ENCODE measurements around the gene GALR2.

GALR2 gene

DNA sequence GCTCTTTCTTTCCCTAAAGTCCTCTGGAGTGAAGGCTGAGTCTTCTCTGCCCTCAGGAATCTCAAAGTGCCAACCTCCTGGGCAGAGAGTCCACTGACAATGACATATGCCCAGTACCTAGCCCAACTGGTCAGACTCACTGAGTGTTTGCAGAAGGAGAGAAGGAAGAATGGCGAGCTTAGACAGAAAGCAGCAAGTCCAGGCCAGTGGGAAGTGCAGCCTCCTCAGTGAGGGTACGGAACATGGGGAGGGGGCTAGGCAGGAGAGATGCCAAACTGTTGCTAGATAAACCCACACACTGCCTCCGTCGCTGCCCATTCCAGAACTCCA lies 28.3 kb downstream of the GALR2 start:
- DNase-seq, result no peak

DNA sequence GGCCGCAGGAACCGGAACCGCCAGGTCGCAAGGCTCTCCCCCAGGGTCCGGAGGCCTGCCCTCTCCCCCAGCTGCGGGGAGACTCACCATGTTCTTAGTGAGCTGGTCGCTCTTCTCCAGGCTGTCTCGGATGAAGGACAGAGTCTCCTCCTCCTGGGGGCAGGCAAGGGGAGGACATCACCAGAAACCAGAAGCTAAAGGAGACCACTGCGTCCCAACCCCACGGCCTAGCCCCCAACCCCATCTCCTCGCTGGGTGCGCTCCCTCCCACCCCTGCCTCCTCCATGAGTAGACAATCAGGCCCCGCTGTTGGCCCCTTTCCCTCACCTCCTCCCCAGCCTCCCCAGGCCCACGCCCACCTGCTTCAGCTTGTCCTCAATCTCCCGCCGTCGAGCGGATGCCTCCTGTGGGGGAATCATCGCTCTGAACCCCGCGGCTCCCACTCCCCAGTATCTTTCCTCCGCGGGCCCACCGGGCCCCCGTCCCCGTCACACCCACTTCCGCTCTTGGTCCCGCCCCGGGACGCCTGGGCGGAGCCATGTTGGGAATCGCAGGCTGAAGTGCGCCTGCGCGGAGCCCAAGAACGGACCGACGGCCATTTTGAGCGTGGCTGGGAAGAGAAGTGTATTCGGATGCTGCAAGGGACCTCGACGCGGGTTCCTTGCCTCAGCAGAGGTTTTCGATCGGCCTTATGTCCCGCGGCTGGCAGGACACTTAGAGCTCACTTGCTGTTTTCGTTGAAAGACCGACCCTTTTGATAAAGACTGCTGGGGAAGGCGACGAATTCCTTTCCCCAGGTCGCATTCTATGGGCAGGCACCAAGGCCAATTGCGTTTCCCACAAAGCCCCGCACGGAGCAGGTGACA lies 28.9 kb downstream of the GALR2 start, which contains the start of gene EXOC7:
TSS of gene EXOC7 (minus strand) at position 514 of the 866 bp plus-strand sequence. CDS start at position 419, 95 bp downstream.
- DNase-seq, result peak; percentile 96

DNA sequence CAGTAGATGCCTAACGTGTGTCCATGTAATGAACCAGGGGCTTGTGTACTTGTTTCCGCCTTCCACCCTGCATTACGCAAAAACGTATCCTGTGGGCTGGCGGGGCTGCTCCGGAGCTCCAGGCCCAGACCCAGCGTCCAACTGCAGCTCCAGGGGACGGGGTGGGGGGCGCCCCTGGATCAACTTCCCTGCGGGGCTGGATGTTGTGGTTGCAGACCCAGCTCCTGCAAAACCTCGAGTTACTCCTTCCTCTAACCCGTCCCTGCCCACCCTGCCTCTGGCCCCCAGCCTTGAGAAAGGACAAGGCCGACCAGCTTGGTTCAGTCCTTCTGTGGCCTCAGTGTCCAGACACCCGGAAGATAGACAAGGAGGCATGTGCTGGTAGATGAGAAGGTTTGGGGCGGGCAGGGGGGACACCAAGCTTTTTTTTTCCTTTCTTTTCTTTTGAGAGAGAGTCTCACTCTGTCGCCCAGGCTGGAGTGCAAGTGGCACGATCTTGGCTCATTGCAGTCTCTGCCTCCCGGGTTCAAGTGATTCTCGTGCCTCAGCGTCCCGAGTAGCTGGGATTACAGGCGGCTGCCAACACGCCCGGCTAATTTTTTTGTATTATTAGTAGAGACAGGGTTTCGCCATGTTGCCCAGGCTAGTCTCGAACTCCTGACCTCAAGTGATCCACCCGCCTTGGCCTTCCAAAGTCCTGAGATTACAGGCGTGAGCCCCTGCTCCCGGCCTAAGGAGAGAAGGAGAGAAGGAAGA lies 29.7 kb downstream of the GALR2 start:
- DNase-seq, result no peak

DNA sequence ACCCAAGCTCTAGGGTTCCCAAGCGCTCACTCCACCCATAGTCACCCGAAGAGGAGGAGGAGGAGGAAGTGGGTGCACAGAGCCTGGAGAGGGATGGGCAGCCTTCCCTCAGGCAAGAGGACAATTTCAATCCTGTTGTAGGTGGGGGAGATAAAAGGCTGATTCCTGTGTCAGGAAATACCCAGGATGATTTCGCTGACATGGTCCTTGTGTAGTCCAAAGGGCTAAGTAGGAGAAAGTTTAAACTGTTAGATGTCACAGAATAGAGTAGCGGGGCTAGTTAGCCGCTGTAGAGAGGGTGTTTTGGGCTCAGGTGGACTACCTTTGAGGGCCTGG lies 30.3 kb downstream of the GALR2 start:
- no peak for DNase-seq

DNA sequence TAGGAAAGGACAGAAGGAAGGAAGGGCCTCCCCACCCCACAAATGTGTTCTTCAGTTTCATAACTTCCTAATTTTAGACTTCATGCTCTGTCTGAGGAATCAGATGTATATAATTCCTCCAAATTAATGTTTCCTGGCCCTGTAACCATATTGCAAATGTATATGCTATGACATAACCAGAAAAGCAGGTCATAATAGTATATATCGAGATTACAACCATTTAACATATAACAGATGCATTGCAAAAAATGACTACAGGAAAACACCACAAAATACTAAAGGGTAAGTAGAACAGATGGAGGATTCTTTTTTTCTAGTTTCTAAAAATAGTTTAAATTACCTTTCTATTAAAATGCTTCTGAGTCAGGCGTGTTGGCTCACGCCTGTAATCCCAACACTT lies 32.1 kb downstream of the GALR2 start:
- no peak for DNase-seq

DNA sequence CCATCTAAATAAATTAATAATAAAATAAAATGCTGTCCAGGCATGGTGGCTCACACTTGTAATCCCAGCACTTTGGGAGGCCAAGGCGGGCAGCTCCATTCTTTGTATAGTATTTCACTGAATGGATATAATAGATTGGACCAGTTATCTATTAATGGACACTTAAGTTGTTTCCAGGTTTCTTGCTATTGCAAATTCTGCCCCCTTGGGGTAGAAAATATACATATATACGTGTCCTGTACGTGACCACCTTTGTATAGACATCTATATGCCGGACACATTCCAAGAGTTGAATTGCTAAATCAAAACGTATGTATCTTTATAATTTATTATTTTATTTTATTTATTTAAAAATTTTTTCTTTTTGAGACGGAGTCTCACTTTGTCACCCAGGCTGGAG lies 32.9 kb downstream of the GALR2 start:
- peak; percentile 66 for DNase-seq

DNA sequence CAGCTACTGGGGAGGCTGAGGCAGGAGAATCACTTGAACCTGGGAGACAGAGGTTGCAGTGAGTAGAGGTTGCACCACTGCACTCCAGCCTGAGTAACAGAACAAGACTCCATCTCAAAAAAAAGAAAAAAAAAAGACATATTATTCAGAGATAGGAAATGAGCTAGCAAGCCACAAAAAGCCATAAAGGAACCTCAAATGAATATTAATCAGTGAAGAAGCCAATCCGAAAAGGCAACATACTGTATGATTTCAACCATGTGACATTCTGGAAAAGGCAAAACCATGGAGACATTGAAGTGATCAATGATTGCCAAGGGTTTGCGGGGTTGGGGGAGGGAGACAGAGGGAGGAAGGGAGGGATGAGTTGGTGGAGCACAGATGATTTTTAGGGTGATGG lies 37.4 kb downstream of the GALR2 start:
- no peak for DNase-seq

DNA sequence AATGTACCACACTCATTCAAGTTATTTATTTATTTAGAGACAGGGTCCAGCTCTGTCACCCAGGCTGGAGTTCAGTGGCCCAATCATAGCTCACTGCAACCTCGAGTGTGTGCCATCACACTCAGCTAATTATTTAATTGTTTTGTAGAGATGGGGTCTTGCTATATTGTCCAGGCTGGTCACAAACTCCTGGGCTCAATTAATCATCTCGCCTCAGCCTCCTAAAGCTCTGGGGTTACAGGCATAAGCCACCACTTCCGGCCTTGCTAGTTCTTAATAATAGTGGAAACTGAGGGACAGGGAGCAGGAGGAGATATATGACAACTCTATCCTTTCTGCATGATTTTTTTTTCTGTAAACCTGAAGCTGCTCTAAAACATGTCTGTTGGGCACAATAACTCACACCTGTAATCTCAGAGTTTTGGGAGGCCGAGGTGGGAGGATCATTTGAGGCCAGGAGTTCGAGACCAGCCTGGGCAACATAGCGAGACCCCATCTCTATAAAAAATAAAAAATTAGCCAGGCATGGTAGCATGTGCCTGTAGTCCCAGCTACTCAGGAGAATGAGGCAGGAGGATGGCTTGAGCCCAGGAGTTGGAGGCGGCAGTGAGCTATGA lies 40.7 kb downstream of the GALR2 start:
- no peak for DNase-seq

DNA sequence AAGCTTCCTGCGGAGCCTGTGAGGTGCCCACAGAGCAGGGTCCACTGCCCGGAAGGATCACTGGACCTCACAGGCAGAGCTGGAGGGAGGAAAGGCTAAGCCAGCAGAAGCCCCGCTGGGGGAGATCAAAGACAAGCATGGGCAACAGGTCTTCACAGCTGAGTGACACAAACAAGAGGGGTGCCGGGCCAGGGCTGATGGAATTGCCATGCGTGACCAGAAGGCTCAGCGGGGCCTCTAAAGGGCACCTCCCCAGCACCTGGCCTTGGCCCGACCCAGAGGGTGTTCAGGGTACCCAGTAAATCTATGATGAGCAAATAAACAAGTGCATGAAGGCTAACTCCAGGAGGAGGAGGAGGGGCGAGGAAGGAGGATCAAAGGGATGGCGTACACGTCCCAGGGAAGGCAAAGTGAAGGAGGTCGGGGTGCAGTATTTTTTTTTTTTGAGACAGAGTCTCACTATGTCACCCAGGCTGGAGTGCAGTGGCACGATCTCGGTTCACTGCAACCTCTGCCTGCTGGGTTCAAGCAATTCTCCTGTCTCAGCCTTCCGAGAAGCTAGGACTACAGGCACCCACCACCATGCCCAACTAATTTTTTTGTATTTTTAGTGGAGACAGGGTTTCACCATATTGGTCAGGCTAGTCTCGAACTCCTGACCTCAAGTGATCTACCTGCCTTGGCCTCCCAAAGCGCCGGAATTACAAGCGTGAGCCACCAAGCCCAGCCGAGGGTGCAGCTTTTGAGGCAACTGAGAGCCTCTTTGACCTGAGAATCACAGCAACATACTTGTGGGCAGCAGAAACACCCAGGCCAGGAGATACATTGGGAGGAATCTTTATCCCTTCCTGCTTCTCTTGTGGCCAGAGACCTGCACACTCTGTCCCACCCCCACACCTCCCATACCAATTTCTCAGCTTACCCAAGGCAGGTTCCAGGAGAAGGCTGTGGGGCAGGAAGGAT lies 45.1 kb downstream of the GALR2 start:
- DNase-seq, result no peak

DNA sequence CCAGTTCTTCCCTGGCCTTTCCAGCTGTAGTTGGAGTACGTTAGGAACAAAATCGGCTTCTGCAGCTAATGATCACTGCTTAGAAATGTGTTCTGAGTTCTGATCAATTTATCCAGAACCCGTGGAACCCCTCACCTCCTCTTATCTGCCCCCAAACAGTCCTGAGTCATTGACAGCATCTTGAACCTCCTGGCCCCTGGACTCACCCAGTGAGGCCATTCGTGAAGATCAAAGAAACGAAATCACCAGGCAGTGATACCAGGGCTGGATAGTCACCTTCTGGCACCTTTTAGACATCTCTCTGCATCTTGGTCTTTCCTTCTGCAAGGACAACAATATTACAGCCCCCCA lies 46.1 kb downstream of the GALR2 start:
- no peak for DNase-seq

DNA sequence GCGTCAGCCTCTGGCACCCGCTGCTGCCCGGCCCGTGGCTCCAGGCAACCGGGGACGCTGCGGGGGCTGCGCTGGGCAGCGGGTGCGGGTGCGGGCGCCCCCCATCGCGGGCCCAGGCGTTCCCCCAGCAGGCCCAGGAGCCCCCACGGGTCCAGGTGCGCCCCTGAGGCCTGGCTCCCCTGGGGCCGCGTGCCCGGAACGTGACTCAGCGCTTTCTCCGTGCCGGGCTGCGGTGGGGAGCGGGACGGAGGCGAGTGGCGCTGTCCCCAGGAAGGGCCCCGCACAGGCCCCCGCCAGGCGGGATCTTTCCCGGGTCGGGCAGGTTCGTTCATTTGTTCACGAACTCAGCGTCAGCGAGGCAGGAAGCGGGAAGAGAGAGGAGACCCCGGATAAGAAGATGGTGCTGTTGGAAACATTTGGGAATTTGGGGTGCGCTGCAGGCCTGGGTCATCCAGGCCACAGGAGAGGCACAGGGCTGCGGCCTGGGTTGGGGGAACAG lies 47.4 kb downstream of the GALR2 start:
- DNase-seq, result peak; percentile 28

DNA sequence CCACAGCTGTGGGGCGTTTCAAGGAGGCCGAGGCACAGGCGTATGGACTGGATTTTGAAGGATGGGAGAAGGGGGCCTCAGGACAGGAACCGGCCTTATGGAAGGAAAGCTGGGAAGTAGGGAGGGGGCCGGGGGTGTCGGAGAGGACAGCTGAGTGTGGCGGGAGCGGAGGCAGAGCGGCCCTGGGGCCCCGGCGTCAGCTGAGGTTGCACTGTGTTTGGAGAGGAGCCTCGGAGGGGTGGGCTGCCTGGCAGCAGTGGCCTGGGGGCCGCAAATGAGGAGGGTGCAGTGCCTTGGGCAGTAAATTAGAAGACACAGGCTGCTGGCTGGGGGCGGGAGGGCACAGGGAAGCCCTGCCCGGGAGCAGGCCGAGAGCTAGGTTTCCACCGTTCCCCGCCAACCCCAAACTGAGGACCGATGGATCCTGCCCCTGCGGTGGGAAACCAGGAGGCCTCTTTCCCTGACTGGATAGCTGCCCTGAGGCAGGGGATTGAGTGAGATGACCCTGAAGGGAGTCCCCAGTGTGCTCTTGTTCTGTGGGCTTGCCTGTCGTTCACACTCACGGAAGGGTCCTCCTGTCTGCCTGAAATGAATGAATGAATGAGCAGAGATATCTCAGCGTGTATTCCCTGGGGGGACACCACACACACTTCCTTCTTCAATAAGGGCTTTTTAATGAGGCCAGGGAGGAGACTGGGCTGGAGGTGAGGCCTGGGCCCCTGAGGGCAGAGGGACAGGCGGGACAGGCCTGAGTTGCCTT lies 48.0 kb downstream of the GALR2 start:
- no peak for DNase-seq

DNA sequence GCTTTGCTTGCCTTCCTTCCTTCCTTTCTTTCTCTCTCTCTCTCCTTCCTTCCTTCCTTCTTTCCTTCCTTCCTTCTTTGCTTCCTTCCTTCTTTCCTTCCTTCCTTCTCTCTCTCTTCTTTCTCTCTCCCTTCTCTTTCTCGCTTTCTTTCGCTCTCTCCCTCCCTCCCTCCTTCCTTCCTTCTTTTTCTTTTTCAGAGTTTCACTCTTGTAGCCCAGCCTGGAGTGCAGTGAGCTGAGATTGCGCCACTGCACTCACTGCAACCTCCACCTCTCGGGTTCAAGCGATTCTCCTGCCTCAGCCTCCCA lies 48.6 kb downstream of the GALR2 start:
- DNase-seq, result no peak

DNA sequence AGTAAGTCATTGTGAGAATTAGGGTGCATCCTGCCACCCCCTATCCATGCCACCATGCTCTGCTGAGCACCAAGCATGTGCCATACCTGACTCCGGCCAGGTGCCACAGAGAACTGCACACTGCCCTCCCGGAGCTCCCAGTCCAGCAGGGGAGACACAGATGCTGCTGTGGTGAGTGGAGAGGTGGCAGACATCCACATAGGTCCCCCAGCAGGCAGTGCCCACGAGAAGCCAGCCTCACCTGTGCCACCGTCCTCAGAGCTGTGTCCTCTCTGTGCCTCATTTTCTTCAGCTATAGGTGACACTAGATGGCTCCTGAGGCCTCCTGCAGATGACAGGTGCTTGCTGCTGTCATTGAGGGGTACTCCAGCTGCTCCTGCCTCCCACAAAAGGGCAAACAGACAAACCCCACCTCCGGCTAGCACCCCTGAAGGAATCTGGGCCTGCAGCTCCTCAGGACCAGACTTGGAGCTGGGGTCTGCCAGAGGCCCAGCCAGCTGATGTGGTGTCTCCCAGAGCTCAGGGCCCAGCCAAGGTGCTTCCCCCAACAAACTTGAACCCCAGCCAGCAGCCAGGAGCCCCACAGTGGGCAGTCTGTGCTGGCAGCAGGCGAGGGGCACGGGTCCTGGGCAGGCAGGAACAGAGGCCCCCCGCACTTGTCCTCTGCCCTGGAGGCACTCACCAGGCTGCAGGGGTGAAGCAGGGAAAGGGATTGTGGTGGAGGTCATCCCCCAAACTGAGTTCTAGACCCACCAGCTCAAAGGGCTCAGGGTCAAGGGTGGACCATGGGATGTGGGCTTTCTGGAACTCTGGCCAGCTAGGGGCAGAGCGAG lies 49.4 kb downstream of the GALR2 start:
- DNase-seq, result no peak

DNA sequence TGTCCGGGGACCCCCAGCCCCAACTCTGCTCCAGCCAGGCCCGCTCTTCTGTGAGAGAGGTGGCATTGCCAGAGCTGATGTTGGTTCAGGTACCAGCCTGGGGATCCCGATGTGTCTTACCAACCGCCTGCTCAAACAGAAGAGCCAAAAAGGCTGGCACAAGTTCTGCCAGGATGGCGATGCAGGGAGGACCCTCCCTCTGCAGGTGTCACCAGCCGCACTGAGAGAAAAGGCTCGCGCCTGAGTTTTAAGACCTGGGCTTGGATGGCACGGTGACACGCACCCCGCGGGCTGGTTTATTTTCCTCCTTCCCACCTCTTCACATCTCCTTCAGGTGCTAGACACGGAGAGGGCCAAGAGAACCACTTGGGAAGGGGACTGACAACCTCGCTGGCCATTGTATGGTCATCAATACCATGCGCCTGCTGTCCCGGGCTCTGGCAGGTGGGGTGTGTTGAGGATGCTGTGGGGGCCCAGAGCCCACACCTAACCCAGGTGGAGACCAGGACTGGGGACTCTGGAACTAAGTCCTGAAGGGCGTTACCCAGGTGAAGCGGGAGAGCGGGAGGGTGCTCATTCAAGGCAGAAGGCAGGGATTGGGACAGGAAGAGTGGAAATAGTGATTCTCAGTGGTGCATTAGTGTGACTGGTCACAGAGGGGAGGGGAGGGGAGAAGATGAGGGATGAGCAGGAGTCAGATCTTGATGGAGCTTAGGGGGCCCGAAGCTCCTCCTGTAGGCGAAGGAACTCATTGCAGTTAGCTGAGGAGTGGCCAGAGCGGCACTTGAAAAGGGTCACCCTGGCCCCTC lies 50.2 kb downstream of the GALR2 start:
- peak; percentile 29 for DNase-seq

DNA sequence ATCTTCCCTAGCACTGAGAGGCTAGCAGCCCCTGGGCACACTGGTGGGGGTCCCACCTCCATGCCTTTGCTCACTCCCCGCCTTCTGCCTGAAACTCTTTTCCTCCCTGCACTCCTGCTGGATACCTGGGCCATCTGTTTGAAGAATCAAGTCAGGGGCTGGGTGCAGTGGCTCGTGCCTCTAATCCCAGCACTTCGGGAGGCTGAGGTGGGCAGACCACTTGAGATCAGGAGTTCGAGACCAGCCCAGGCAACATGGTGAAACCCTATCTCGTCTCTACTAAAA lies 50.8 kb downstream of the GALR2 start:
- no peak for DNase-seq

DNA sequence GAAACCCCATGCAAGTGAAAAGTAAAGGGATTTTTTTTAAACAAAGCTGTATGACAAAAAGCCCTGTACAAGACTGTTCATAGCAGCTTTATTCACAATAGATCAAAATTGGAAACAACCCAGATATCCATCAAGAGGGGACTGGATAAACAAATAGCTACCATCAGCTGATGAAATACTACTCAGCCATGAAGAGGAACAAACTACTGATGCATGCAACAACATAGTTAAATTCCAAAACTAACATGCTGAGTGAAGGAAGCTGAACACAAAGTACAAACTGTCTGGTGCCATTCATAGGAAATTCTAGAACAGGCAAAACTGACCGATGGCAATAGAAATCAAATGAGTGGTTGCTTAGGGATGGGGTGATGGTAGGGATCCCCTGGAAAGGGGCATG lies 51.3 kb downstream of the GALR2 start:
- DNase-seq, result no peak

All from hematopoietic multipotent progenitor cell treated with erythropoietin and hydrocortisone succinate and interleukin-3 and kit ligand, for 8 days (in vitro differentiated cells).